ENCODE results near the gene KCNJ5. TPM values are rescaled to one million over a fixed set of nuclear protein-coding genes. Genes with fewer than 3 reads are reported as not detected.

KCNJ5 gene
- total RNA-seq, 1 experiment from 2014 or later, result not detected

GRCh38 chr11:128865490-128865889, 25.7 kb upstream of the KCNJ5 start:
- Histone ChIP-seq H2AFZ (ENCODE audit: low read length) (no peak overlapping the region), H3K36me3 (ENCODE audit: insufficient read depth, low read length) (no peaks in the 10 kb centered on the region), H3K4me3 (ENCODE audit: low read length) (no peak overlapping the region), H3K9ac (ENCODE audit: low read length) (no peak overlapping the region), H3K9me3 (ENCODE audit: low read length) (no peaks in the 10 kb centered on the region), H3K4me2 (ENCODE audit: low read depth, low read length, poor library complexity, severe bottlenecking) (no peak overlapping the region), H3K9me2 (replicated peaks; ENCODE audit: insufficient read depth, low read length) (no peaks in the 10 kb centered on the region), H3K79me2 (ENCODE audit: low read length) (no peaks in the 10 kb centered on the region), H4K20me1 (ENCODE audit: insufficient read depth, low read depth, low read length) (no peaks in the 10 kb centered on the region), H3K27ac (ENCODE audit: low read length) (no peak overlapping the region), H3K27me3 (ENCODE audit: low read length) (no peaks in the 10 kb centered on the region), H3K4me1 (ENCODE audit: low read length) (no peaks in the 10 kb centered on the region)
- no peak for DNase-seq

GRCh38 chr11:128867277-128867676, 23.9 kb upstream of the KCNJ5 start, which contains the start of gene KCNJ1:
Gene KCNJ1 (minus strand): TSS chr11:128867296. CDS start chr11:128840243, 27,053 bp downstream.
- Histone ChIP-seq H3K9me2 (replicated peaks; ENCODE audit: insufficient read depth, low read length) (no peaks in the 10 kb centered on the region), H2AFZ (ENCODE audit: low read length) (no peak within 1 kb of the TSS), H3K27me3 (ENCODE audit: low read length) (no peaks in the 10 kb centered on the region), H3K4me1 (ENCODE audit: low read length) (no peaks in the 10 kb centered on the region), H3K4me3 (ENCODE audit: low read length) (no peak within 1 kb of the TSS), H3K36me3 (ENCODE audit: insufficient read depth, low read length) (no peaks in the 10 kb centered on the region), H4K20me1 (ENCODE audit: insufficient read depth, low read depth, low read length) (no peaks in the 10 kb centered on the region), H3K27ac (ENCODE audit: low read length) (no peak within 1 kb of the TSS), H3K9ac (ENCODE audit: low read length) (no peak within 1 kb of the TSS), H3K4me2 (ENCODE audit: low read depth, low read length, poor library complexity, severe bottlenecking) (no peak within 1 kb of the TSS), H3K79me2 (ENCODE audit: low read length) (no peaks in the 10 kb centered on the region), H3K9me3 (ENCODE audit: low read length) (no peaks in the 10 kb centered on the region)
- no peak for DNase-seq

GRCh38 chr11:128868841-128869671, 22.1 kb upstream of the KCNJ5 start:
- no peaks in the 10 kb centered on the region for H3K27me3 ChIP-seq (ENCODE audit: low read length)
- H3K27ac ChIP-seq (ENCODE audit: low read length), result no peak overlapping the region
- H2AFZ ChIP-seq (ENCODE audit: low read length), result no peak overlapping the region
- H3K4me1 ChIP-seq (ENCODE audit: low read length), result no peaks in the 10 kb centered on the region
- no peaks in the 10 kb centered on the region for H3K9me2 ChIP-seq (replicated peaks; ENCODE audit: insufficient read depth, low read length)
- no peaks in the 10 kb centered on the region for H4K20me1 ChIP-seq (ENCODE audit: insufficient read depth, low read depth, low read length)
- no peaks in the 10 kb centered on the region for H3K36me3 ChIP-seq (ENCODE audit: insufficient read depth, low read length)
- no peaks in the 10 kb centered on the region for H3K9me3 ChIP-seq (ENCODE audit: low read length)
- no peak overlapping the region for H3K4me2 ChIP-seq (ENCODE audit: low read depth, low read length, poor library complexity, severe bottlenecking)
- H3K79me2 ChIP-seq (ENCODE audit: low read length), result no peaks in the 10 kb centered on the region
- H3K4me3 ChIP-seq (ENCODE audit: low read length), result no peak overlapping the region
- DNase-seq, result no peak
- H3K9ac ChIP-seq (ENCODE audit: low read length), result no peak overlapping the region

- Histone ChIP-seq H3K9me2 (replicated peaks; ENCODE audit: insufficient read depth, low read length) (no peaks in the 10 kb centered on the region), H3K27me3 (ENCODE audit: low read length) (no peaks in the 10 kb centered on the region), H3K79me2 (ENCODE audit: low read length) (no peaks in the 10 kb centered on the region), H3K9me3 (ENCODE audit: low read length) (no peaks in the 10 kb centered on the region), H4K20me1 (ENCODE audit: insufficient read depth, low read depth, low read length) (no peaks in the 10 kb centered on the region), H3K4me2 (ENCODE audit: low read depth, low read length, poor library complexity, severe bottlenecking) (no peak overlapping the region), H3K27ac (ENCODE audit: low read length) (no peak overlapping the region), H3K4me3 (ENCODE audit: low read length) (no peak overlapping the region), H3K4me1 (ENCODE audit: low read length) (no peaks in the 10 kb centered on the region), H3K9ac (ENCODE audit: low read length) (no peak overlapping the region), H2AFZ (ENCODE audit: low read length) (no peak overlapping the region), H3K36me3 (ENCODE audit: insufficient read depth, low read length) (no peaks in the 10 kb centered on the region)
- DNase-seq, result no peak
Observed at GRCh38 chr11:128871168-128871610, 20.0 kb upstream of the KCNJ5 start.

GRCh38 chr11:128872094-128872493, 19.1 kb upstream of the KCNJ5 start:
- Histone ChIP-seq H2AFZ (ENCODE audit: low read length) (no peak overlapping the region), H3K4me3 (ENCODE audit: low read length) (no peak overlapping the region), H3K4me1 (ENCODE audit: low read length) (no peaks in the 10 kb centered on the region), H3K9ac (ENCODE audit: low read length) (no peak overlapping the region), H4K20me1 (ENCODE audit: insufficient read depth, low read depth, low read length) (no peaks in the 10 kb centered on the region), H3K79me2 (ENCODE audit: low read length) (no peaks in the 10 kb centered on the region), H3K4me2 (ENCODE audit: low read depth, low read length, poor library complexity, severe bottlenecking) (no peak overlapping the region), H3K36me3 (ENCODE audit: insufficient read depth, low read length) (no peaks in the 10 kb centered on the region), H3K27me3 (ENCODE audit: low read length) (no peaks in the 10 kb centered on the region), H3K9me2 (replicated peaks; ENCODE audit: insufficient read depth, low read length) (no peaks in the 10 kb centered on the region), H3K27ac (ENCODE audit: low read length) (no peak overlapping the region), H3K9me3 (ENCODE audit: low read length) (no peaks in the 10 kb centered on the region)
- DNase-seq, result no peak

- no peak for DNase-seq
- no peaks in the 10 kb centered on the region for H3K27me3 ChIP-seq (ENCODE audit: low read length)
- no peaks in the 10 kb centered on the region for H3K4me1 ChIP-seq (ENCODE audit: low read length)
- no peak overlapping the region for H3K4me3 ChIP-seq (ENCODE audit: low read length)
- no peaks in the 10 kb centered on the region for H3K36me3 ChIP-seq (ENCODE audit: insufficient read depth, low read length)
- H3K9ac ChIP-seq (ENCODE audit: low read length), result no peak overlapping the region
- no peaks in the 10 kb centered on the region for H3K9me2 ChIP-seq (replicated peaks; ENCODE audit: insufficient read depth, low read length)
- no peak overlapping the region for H3K27ac ChIP-seq (ENCODE audit: low read length)
- no peak overlapping the region for H3K4me2 ChIP-seq (ENCODE audit: low read depth, low read length, poor library complexity, severe bottlenecking)
- H2AFZ ChIP-seq (ENCODE audit: low read length), result no peak overlapping the region
- no peaks in the 10 kb centered on the region for H4K20me1 ChIP-seq (ENCODE audit: insufficient read depth, low read depth, low read length)
- no peaks in the 10 kb centered on the region for H3K9me3 ChIP-seq (ENCODE audit: low read length)
- H3K79me2 ChIP-seq (ENCODE audit: low read length), result no peaks in the 10 kb centered on the region
Observed at GRCh38 chr11:128872594-128872993, 18.6 kb upstream of the KCNJ5 start.

- Histone ChIP-seq H3K27me3 (ENCODE audit: low read length) (no peaks in the 10 kb centered on the region), H4K20me1 (ENCODE audit: insufficient read depth, low read depth, low read length) (no peaks in the 10 kb centered on the region), H3K4me2 (ENCODE audit: low read depth, low read length, poor library complexity, severe bottlenecking) (no peak overlapping the region), H3K9me3 (ENCODE audit: low read length) (no peaks in the 10 kb centered on the region), H3K9me2 (replicated peaks; ENCODE audit: insufficient read depth, low read length) (no peaks in the 10 kb centered on the region), H3K9ac (ENCODE audit: low read length) (no peak overlapping the region), H3K79me2 (ENCODE audit: low read length) (no peaks in the 10 kb centered on the region), H3K36me3 (ENCODE audit: insufficient read depth, low read length) (no peaks in the 10 kb centered on the region), H2AFZ (ENCODE audit: low read length) (no peak overlapping the region), H3K4me3 (ENCODE audit: low read length) (no peak overlapping the region), H3K27ac (ENCODE audit: low read length) (no peak overlapping the region), H3K4me1 (ENCODE audit: low read length) (no peaks in the 10 kb centered on the region)
- DNase-seq, result no peak
Observed at GRCh38 chr11:128874427-128874826, 16.7 kb upstream of the KCNJ5 start.

- H3K9ac ChIP-seq (ENCODE audit: low read length), result no peak overlapping the region
- no peaks in the 10 kb centered on the region for H3K9me3 ChIP-seq (ENCODE audit: low read length)
- H3K4me1 ChIP-seq (ENCODE audit: low read length), result no peaks in the 10 kb centered on the region
- no peaks in the 10 kb centered on the region for H3K27me3 ChIP-seq (ENCODE audit: low read length)
- H2AFZ ChIP-seq (ENCODE audit: low read length), result no peak overlapping the region
- no peaks in the 10 kb centered on the region for H3K79me2 ChIP-seq (ENCODE audit: low read length)
- DNase-seq, result no peak
- H4K20me1 ChIP-seq (ENCODE audit: insufficient read depth, low read depth, low read length), result no peaks in the 10 kb centered on the region
- no peaks in the 10 kb centered on the region for H3K36me3 ChIP-seq (ENCODE audit: insufficient read depth, low read length)
- no peak overlapping the region for H3K27ac ChIP-seq (ENCODE audit: low read length)
- H3K9me2 ChIP-seq (replicated peaks; ENCODE audit: insufficient read depth, low read length), result no peaks in the 10 kb centered on the region
- H3K4me2 ChIP-seq (ENCODE audit: low read depth, low read length, poor library complexity, severe bottlenecking), result no peak overlapping the region
- no peak overlapping the region for H3K4me3 ChIP-seq (ENCODE audit: low read length)
Observed at GRCh38 chr11:128876133-128876650, 15.0 kb upstream of the KCNJ5 start.
